SK-N-SH treated with all-trans-retinoic acid at 6 μM for 48 hours (cell line): Measurements from ENCODE around the gene HCAR1.
"Not testable (repeated sequence)": the region's sequence is repeated elsewhere in the genome, so short reads cannot be mapped to it uniquely, and the experiment has no call there.

Experiments
- ARNTL ChIP-seq: fragments of 450-650 bp; formaldehyde crosslinking; IDR thresholded peaks from 2 replicates; pipeline ENCODE4 v1.5.0; 2020; ENCODE audit warnings: low read depth, mild to moderate bottlenecking, moderate library complexity, borderline replicate concordance
- BACH2 ChIP-seq: fragments of 250-450 bp; sonication (Bioruptor Pico); IDR thresholded peaks from 2 replicates; pipeline ENCODE4 v1.9.0; 2021; ENCODE audit warnings: mild to moderate bottlenecking, borderline replicate concordance
- ESRRG ChIP-seq: fragments of 250-450 bp; sonication (Bioruptor Pico); IDR thresholded peaks from 2 replicates; pipeline ENCODE4 v1.6.1; 2021; ENCODE audit warnings: mild to moderate bottlenecking
- ISL1 ChIP-seq: fragments of 250-450 bp; sonication (Bioruptor Pico); IDR thresholded peaks from 2 replicates; pipeline ENCODE4 v2.1.2; 2022; ENCODE audit warnings: mild to moderate bottlenecking, moderate library complexity
- PATZ1 ChIP-seq: fragments of 250-450 bp; sonication (Bioruptor Pico); IDR thresholded peaks from 2 replicates; pipeline ENCODE4 v1.8.0; 2020; ENCODE audit warnings: mild to moderate bottlenecking, moderate library complexity, borderline replicate concordance
- RARB ChIP-seq: fragments of 250-450 bp; sonication (Bioruptor Pico); IDR thresholded peaks from 2 replicates; pipeline ENCODE4 v1.8.0; 2021; ENCODE audit warnings: mild to moderate bottlenecking, moderate library complexity
- SNAI2 ChIP-seq: fragments of 250-450 bp; sonication (Bioruptor Pico); IDR thresholded peaks from 2 replicates; pipeline ENCODE4 v1.5.0; 2020; ENCODE audit warnings: mild to moderate bottlenecking, moderate library complexity
- TCF4 ChIP-seq: fragments of 250-450 bp; sonication (Bioruptor Pico); IDR thresholded peaks from 2 replicates; pipeline ENCODE4 v1.8.0; 2021; ENCODE audit warnings: mild to moderate bottlenecking, moderate library complexity, borderline replicate concordance
- ZC3H10 ChIP-seq: fragments of 250-450 bp; sonication (Bioruptor Pico); IDR thresholded peaks from 2 replicates; pipeline ENCODE4 v1.5.1; 2021; ENCODE audit warnings: mild to moderate bottlenecking, moderate library complexity
- ZFP3 ChIP-seq: fragments of 250-450 bp; sonication (Bioruptor Pico); IDR thresholded peaks from 2 replicates; pipeline ENCODE4 v1.5.0; 2020; ENCODE audit warnings: mild to moderate bottlenecking, moderate library complexity
- ZNF565 ChIP-seq: fragments of 450-650 bp; formaldehyde crosslinking; conservative IDR thresholded peaks from 2 replicates; pipeline ENCODE4 v1.5.0; 2020; ENCODE audit warnings: low read depth, mild to moderate bottlenecking, moderate library complexity
- TF ChIP-seq, protein P1 (sequence below): fragments of 250-450 bp; sonication (Bioruptor Pico); IDR thresholded peaks from 2 replicates; pipeline ENCODE4 v1.5.1; 2020; ENCODE audit warnings: low read depth, mild to moderate bottlenecking, moderate library complexity
- TF ChIP-seq, protein P2 (sequence below): fragments of 250-450 bp; sonication (Bioruptor Pico); IDR thresholded peaks from 2 replicates; pipeline ENCODE4 v1.5.1; 2021; ENCODE audit warnings: mild to moderate bottlenecking, moderate library complexity

GRCh38 chr12:122701481-122701880 is 29.2 kb downstream of the HCAR1 start:
- TF ChIP-seq, protein P1, sequence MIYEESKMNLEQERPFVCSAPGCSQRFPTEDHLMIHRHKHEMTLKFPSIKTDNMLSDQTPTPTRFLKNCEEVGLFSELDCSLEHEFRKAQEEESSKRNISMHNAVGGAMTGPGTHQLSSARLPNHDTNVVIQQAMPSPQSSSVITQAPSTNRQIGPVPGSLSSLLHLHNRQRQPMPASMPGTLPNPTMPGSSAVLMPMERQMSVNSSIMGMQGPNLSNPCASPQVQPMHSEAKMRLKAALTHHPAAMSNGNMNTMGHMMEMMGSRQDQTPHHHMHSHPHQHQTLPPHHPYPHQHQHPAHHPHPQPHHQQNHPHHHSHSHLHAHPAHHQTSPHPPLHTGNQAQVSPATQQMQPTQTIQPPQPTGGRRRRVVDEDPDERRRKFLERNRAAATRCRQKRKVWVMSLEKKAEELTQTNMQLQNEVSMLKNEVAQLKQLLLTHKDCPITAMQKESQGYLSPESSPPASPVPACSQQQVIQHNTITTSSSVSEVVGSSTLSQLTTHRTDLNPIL (CRISPR knock-in tag), result not testable (repeated sequence)
- not testable (repeated sequence) for TF ChIP-seq ZNF565 (CRISPR knock-in tag); ZC3H10 (CRISPR knock-in tag); ESRRG (CRISPR knock-in tag); RARB; BACH2; SNAI2 (CRISPR knock-in tag); ZFP3 (CRISPR knock-in tag); PATZ1 (CRISPR knock-in tag); ARNTL (CRISPR knock-in tag); ISL1 (CRISPR knock-in tag); TCF4 (CRISPR knock-in tag)
- TF ChIP-seq, protein P2, sequence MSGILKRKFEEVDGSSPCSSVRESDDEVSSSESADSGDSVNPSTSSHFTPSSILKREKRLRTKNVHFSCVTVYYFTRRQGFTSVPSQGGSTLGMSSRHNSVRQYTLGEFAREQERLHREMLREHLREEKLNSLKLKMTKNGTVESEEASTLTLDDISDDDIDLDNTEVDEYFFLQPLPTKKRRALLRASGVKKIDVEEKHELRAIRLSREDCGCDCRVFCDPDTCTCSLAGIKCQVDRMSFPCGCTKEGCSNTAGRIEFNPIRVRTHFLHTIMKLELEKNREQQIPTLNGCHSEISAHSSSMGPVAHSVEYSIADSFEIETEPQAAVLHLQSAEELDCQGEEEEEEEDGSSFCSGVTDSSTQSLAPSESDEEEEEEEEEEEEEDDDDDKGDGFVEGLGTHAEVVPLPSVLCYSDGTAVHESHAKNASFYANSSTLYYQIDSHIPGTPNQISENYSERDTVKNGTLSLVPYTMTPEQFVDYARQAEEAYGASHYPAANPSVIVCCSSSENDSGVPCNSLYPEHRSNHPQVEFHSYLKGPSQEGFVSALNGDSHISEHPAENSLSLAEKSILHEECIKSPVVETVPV (CRISPR knock-in tag), result not testable (repeated sequence)
